AG04449 (cell line): ENCODE results near the gene ASTL.
A peak's percentile ranks its signal among the peaks of the same experiment; 100 is the strongest.
"Not testable (repeated sequence)": the region's sequence is repeated elsewhere in the genome, so short reads cannot be mapped to it uniquely, and the experiment has no call there.

Source experiments
- CTCF ChIA-PET: fragments of 350-600 bp; formaldehyde crosslinking; extraction: SDS; loops from one replicate; lab custom pipeline; 2021; ENCODE audit warnings: antibody characterized with exemption; lab: Yijun Ruan, JAX
- POLR2A ChIA-PET: fragments of 400-600, 350-600 bp; formaldehyde crosslinking; extraction: SDS; loops from one replicate; lab custom pipeline; 2020; ENCODE audit warnings: antibody characterized with exemption, inconsistent platforms; lab: Yijun Ruan, JAX
- DNase-seq: peaks from one replicate; pipeline ENCODE4 v3.0.0-alpha.2; 2010; ENCODE audit warnings: low read depth, low spot score
- H3K4me3 ChIP-seq: 2 replicates; pipeline ENCODE4 v1.5.1; 2011; ENCODE audit warnings: low read depth, mild to moderate bottlenecking, control low read depth, low read length
- TF ChIP-seq, protein P1 (sequence below): IDR thresholded peaks from one replicate; pipeline ENCODE4 v1.5.1; 2011; ENCODE audit warnings: mild to moderate bottlenecking, moderate library complexity, low read length, control low read depth, inconsistent platforms; ENCODE audit not compliant: insufficient read depth; ENCODE audit errors: missing control alignments

The ASTL gene

DNA sequence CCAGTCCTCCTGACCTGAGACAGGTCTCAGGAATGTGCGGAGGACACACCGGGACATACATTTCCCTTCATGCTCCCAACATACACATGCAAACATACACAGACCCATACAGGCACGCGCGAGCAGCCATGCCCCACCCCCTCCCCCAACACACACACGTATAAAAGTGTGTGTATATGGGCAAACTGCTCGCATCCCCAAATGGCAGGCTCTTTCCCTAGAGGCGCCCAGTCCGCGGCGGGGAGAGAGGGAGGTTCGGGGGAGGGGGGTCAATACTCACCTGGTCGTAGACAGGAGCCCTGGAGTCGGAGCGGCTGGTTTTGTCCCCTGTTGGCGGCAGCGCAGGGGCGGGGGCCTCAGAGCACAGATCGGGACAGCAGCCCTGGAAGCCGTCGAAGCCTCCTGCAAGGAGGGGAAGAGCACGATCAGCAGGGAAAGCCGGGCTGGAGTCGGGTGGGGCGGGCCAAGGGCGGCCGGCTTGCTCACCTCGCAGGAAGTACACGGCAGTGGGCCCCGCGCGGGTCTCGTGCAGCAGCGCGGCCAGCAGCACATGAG, 6.3 kb upstream of the ASTL start:
- POLR2A ChIA-PET = interaction anchor here (0.6 to 1.3 kb wide), 5 partner anchors 9 to 64 kb away, joined by 3 to 4 read pairs (median 3); partner anchors contain the start of gene STARD7
- DNase-seq = no peak
- TF ChIP-seq, protein P1, sequence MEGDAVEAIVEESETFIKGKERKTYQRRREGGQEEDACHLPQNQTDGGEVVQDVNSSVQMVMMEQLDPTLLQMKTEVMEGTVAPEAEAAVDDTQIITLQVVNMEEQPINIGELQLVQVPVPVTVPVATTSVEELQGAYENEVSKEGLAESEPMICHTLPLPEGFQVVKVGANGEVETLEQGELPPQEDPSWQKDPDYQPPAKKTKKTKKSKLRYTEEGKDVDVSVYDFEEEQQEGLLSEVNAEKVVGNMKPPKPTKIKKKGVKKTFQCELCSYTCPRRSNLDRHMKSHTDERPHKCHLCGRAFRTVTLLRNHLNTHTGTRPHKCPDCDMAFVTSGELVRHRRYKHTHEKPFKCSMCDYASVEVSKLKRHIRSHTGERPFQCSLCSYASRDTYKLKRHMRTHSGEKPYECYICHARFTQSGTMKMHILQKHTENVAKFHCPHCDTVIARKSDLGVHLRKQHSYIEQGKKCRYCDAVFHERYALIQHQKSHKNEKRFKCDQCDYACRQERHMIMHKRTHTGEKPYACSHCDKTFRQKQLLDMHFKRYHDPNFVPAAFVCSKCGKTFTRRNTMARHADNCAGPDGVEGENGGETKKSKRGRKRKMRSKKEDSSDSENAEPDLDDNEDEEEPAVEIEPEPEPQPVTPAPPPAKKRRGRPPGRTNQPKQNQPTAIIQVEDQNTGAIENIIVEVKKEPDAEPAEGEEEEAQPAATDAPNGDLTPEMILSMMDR = no peak
- peak overlapping the region; percentile 61 for H3K4me3 ChIP-seq
- CTCF ChIA-PET = interaction anchor here (0.6 to 2.6 kb wide), 5 partner anchors 12 to 192 kb away, joined by 3 to 16 read pairs (median 3); partner anchors contain the start of gene NCAPH

GRCh38 chr2:96143848-96144480, 5.7 kb upstream of the ASTL start:
- TF ChIP-seq, protein P1 = peak; percentile 5
- ChIA-PET POLR2A (no interaction called here), CTCF (interaction anchor here (1.2 to 9.0 kb wide), 4 partner anchors 12 to 118 kb away, joined by 3 to 147 read pairs (median 10); no protein-coding TSS in a partner anchor)
- DNase-seq = no peak
- peak overlapping the region; percentile 61 for H3K4me3 ChIP-seq

DNA sequence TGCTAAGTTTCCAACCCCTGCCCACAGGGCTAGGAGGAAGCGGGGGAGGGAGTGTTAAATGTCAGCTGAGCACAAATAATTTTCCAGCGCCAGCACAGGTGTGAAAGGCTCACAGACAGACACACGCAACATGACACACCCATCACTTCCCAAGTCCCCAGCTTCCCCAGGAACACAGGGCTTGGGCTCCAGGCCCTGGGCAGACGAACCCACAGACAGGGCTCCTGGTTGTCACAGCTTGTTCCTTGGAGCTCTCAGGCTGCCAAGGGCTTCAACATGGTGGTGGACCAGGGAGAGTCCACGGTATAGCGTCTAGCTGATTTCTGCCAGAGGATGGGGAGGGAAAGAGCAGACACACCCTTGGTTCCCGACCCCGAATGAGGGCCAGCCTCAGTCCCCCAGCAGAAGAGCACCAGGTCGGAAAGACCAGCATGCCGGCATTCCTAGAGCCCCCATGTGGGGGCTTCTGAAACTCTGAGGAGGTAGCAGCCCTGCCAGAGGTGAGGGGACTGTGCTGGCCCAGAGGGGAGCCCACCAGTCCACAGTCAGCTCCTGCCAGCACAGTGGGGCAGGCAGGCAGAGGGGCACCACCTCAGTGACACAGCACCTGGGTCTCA, 5.0 kb upstream of the ASTL start:
- no peak for DNase-seq
- ChIA-PET POLR2A (no interaction called here), CTCF (interaction anchor here (1.1 to 9.0 kb wide), 4 partner anchors 27 to 130 kb away, joined by 3 to 147 read pairs (median 12); partner anchors contain the start of gene ADRA2B)
- H3K4me3 ChIP-seq = no peak overlapping the region
- TF ChIP-seq, protein P1 = no peak

GRCh38 chr2:96142217-96143113, 4.2 kb upstream of the ASTL start:
- ChIA-PET POLR2A (no interaction called here), CTCF (interaction anchor here (1.1 to 9.0 kb wide), 7 partner anchors 9 to 150 kb away, joined by 3 to 228 read pairs (median 3); partner anchors contain the start of gene ADRA2B)
- DNase-seq = no peak
- no peak overlapping the region for H3K4me3 ChIP-seq
- TF ChIP-seq, protein P1 = no peak

- POLR2A ChIA-PET, H3K4me3 ChIP-seq, DNase-seq: not testable (repeated sequence)
- CTCF ChIA-PET = interaction anchor here (1.1 to 9.0 kb wide), 9 partner anchors 8 to 149 kb away, joined by 3 to 228 read pairs (median 4); partner anchors contain the start of gene ADRA2B
These were observed 3.3 kb upstream of the ASTL start for GRCh38 chr2:96141624-96141967.

- no peak overlapping the region for H3K4me3 ChIP-seq
- TF ChIP-seq, protein P1 = no peak
- ChIA-PET CTCF (interaction anchor here (0.8 to 9.0 kb wide), 12 partner anchors 10 to 368 kb away, joined by 3 to 228 read pairs (median 4); partner anchors contain the start of gene ADRA2B), POLR2A (no interaction called here)
- no peak for DNase-seq
These were observed 2.8 kb upstream of the ASTL start for GRCh38 chr2:96140941-96141623.
